ENCODE measurements around the gene FEZF1.

The FEZF1 gene

GRCh38 chr7:122268101-122268500 is 36.4 kb downstream of the FEZF1 start:
- no peak for DNase-seq (ENCODE audit: low read depth)

GRCh38 chr7:122262246-122262645 is 42.3 kb downstream of the FEZF1 start:
- DNase-seq (ENCODE audit: low read depth) = no peak

- DNase-seq (ENCODE audit: low read depth) = no peak
Observed at GRCh38 chr7:122261442-122261841, 43.1 kb downstream of the FEZF1 start.

GRCh38 chr7:122261016-122261415 is 43.5 kb downstream of the FEZF1 start:
- no peak for DNase-seq (ENCODE audit: low read depth)

GRCh38 chr7:122260336-122260735 is 44.2 kb downstream of the FEZF1 start:
- no peak for DNase-seq (ENCODE audit: low read depth)

GRCh38 chr7:122258971-122259370 is 45.6 kb downstream of the FEZF1 start:
- DNase-seq (ENCODE audit: low read depth) = no peak

- DNase-seq (ENCODE audit: low read depth) = no peak
Observed at GRCh38 chr7:122257056-122257455, 47.5 kb downstream of the FEZF1 start.

- no peak for DNase-seq (ENCODE audit: low read depth)
Observed at GRCh38 chr7:122256046-122256445, 48.5 kb downstream of the FEZF1 start.

GRCh38 chr7:122255454-122255853 is 49.1 kb downstream of the FEZF1 start:
- DNase-seq (ENCODE audit: low read depth) = no peak
